ENCODE data around the gene RALY. TPM values are rescaled to one million over a fixed set of nuclear protein-coding genes. Genes with fewer than 3 reads are reported as not detected.
A peak's percentile ranks its signal among the peaks of the same experiment; 100 is the strongest.

The RALY gene
- polyA plus RNA-seq, 1 donor: 119 TPM

- no peak for DNase-seq (ENCODE audit: low read depth)
Observed at GRCh38 chr20:34047010-34047687, 53.4 kb downstream of the RALY start.

DNA sequence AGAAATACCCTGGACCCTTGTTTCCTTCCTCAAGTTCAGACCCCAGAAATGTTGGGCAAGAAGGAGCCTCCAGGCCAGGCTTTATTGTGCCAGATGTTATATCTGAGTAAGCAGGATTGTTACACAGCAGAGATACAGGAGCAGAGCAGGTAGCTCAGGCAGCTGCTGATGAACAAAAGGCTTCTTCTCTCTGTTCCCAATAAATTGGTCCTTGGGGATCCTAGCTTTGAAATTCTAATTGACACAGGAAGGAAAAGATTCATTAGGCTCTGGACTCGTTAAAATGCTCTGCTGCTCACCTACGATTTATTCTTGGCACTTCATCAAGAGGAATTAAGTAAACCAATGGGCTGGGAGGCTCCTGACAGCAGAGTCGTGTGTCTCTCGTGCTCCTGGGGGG, 54.2 kb downstream of the RALY start:
- DNase-seq (ENCODE audit: low read depth): no peak

- DNase-seq (ENCODE audit: low read depth): no peak
Observed at GRCh38 chr20:34049389-34049788, 55.7 kb downstream of the RALY start.

- DNase-seq (ENCODE audit: low read depth): no peak
Observed at GRCh38 chr20:34049897-34050695, 56.4 kb downstream of the RALY start.

DNA sequence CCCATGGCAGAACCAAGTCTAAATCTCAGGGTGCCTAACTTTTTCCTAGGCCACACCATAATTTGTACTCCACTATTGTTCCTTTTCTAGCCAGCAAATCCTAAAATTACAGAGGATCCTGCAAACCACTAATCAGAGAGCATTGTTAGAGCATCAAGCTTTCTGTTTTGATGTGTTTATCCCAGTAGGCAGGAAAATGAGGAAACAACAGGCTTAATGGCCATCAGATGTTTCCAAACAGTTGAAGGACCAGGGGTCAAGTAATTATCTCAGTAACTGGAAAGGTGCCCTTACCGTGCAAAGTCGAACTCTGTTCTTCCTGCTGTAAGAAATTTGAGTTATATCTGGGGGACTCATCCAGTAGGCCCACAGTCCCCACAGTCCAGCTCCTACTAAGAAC, 58.7 kb downstream of the RALY start:
- no peak for DNase-seq (ENCODE audit: low read depth)

GRCh38 chr20:34055290-34055689, 61.6 kb downstream of the RALY start:
- DNase-seq (ENCODE audit: low read depth): no peak

GRCh38 chr20:34058831-34059230, 65.1 kb downstream of the RALY start:
- DNase-seq (ENCODE audit: low read depth): no peak

- no peak for DNase-seq (ENCODE audit: low read depth)
Observed at GRCh38 chr20:34060970-34061369, 67.3 kb downstream of the RALY start.

DNA sequence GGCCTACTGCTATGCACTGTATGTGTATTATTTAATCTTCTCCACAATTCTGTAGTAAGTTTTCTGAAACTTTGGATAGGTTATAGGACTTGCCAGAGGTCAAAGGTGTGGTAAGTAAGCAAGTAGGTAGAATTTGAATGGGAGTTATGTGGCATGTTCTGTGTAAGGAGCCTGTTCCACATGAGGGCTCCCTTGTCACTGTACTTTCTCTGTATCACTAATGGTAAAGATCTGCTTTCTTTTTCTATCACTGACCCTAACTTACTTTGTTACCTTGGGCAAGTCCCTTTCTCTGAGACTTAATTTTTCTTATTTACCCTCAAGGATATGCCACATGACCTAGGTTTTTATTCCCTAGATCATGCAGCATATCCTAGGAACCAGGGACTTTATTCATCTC, 68.0 kb downstream of the RALY start:
- DNase-seq (ENCODE audit: low read depth): no peak

DNA sequence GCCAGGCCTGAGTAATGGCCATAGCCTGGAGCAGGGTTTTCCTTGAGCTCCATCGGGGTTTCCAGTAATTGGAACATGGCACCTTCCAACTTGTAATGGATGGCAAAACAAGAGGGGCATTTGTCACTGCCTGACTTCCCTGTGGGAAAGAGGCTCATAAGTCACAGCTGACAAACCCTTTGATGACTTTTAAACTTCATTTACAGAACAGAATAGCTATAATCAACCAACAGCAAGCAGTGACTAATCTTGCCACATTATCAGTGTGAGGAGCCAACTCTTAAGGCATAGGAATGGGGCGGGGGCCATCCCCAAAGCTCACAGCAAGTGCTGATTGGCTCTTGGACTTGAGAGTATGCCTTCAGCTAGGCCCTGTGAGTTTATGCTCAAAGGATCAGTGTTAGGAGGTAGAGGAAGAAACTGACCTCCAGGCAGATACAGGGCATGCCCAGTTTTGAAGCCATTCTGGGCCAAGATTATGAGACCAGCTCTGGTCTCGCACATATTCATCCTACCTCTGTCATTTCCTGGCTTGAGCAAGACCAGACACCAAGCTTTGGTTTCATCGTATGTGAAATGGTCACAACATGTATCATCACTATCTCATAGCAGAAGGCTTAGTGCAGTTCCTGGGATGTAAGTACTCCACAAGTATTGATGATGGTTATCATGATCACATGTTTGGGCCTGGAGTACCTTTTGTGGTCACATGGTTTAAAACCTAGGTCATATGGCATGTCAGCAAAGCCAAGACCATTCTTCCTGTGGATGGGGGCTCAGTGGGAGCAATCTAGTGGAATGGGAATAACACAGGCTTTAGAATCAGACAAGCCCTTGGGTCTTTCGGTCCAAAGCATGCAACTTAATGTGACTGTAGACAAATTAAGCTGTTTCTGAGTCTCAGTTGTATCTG, 69.1 kb downstream of the RALY start:
- no peak for DNase-seq (ENCODE audit: low read depth)

- no peak for DNase-seq (ENCODE audit: low read depth)
Observed at GRCh38 chr20:34064286-34064685, 70.6 kb downstream of the RALY start.

- no peak for DNase-seq (ENCODE audit: low read depth)
Observed at GRCh38 chr20:34065260-34065659, 71.5 kb downstream of the RALY start.

DNA sequence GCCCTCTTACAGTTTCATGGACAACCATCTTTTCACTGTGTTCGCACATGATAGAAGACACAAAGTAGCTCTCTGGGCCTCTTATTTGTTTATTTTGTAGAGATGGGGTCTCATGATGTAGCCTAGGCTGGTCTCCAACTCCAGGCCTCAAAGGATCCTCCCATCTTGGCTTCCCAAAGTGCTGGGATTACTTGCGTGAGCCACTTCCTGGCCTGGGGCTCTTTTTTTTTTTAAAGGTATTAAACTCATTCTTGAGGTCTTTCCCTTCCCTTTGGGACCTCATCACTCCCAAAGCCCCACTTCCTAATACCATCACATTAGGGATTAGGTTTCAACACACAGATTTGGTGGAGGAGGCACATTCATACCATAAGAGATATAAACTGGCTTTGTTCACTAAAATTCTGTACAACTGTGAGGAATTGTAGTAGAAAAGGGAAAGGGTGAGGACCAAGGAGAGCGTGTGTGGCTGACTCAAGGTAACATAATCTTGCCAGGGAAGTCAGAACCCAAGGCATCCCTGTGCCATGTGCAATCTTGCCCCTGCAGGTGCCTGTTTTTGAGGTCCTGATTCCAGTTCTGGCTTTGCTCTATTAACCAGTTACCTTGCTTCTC, 72.9 kb downstream of the RALY start:
- no peak for DNase-seq (ENCODE audit: low read depth)

- no peak for DNase-seq (ENCODE audit: low read depth)
Observed at GRCh38 chr20:34068001-34068400, 74.3 kb downstream of the RALY start.

- DNase-seq (ENCODE audit: low read depth): peak; percentile 71
Observed at GRCh38 chr20:34069341-34070078, 75.8 kb downstream of the RALY start.

DNA sequence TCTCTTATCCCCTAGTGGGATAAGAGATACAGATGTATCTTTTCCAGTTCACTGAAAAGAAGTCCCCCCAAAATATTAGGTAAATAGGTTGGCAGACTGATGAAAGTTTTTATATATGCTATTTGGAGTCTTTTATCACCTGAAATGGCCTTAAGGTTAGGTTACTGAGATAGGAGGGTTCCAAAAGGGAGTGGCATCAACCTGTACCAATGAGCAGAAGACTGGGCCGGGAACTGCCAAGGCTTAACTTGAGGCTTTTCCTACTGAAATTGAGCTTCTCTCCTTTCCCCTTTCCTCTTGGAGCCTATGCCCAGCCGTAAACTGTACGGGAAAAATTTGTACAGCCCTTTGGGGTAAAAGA, 76.3 kb downstream of the RALY start:
- no peak for DNase-seq (ENCODE audit: low read depth)

GRCh38 chr20:34070859-34071258, 77.1 kb downstream of the RALY start:
- no peak for DNase-seq (ENCODE audit: low read depth)

- no peak for DNase-seq (ENCODE audit: low read depth)
Observed at GRCh38 chr20:34072076-34072475, 78.4 kb downstream of the RALY start.

GRCh38 chr20:34072778-34073177, 79.1 kb downstream of the RALY start:
- no peak for DNase-seq (ENCODE audit: low read depth)

GRCh38 chr20:34074101-34074760, 80.5 kb downstream of the RALY start:
- DNase-seq (ENCODE audit: low read depth): no peak

- no peak for DNase-seq (ENCODE audit: low read depth)
Observed at GRCh38 chr20:34075647-34076046, 81.9 kb downstream of the RALY start.

Data from forelimb muscle (tissue), 1 donor.